Cerebellar nuclear complex (tissue), 1 donor: ENCODE measurements around the gene ZNF732.
A peak's percentile ranks its signal among the peaks of the same experiment; 100 is the strongest.
"Not testable (repeated sequence)": the region's sequence is repeated elsewhere in the genome, so short reads cannot be mapped to it uniquely, and the experiment has no call there.

Experiments used
- DNase-seq, 2 experiments: peaks; one replicate each; lab custom pipeline; 2025; lab: John Stamatoyannopoulos, UW

Gene ZNF732

GRCh38 chr4:304969-305680, at the start of gene ZNF732:
ZNF732 (minus strand) TSS chr4:305474; CDS start chr4:305310, 164 bp downstream.
- no peak for DNase-seq

- no peak for DNase-seq
Measured at GRCh38 chr4:340011-340410, 34.7 kb upstream of the ZNF732 start.

- no peak for DNase-seq
Measured at GRCh38 chr4:338759-339097, 33.5 kb upstream of the ZNF732 start.

- DNase-seq = no peak
Measured at GRCh38 chr4:337932-338758, 32.9 kb upstream of the ZNF732 start.

GRCh38 chr4:337143-337931, 32.1 kb upstream of the ZNF732 start, which contains the start of gene ZNF141:
ZNF141 (plus strand) TSS chr4:337814; CDS start chr4:337984, 170 bp downstream.
- DNase-seq = peak; percentile 91 to 98

- no peak for DNase-seq
Measured at GRCh38 chr4:336893-337142, 31.5 kb upstream of the ZNF732 start.

GRCh38 chr4:336099-336892, 31.0 kb upstream of the ZNF732 start:
- no peak for DNase-seq

- no peak for DNase-seq
Measured at GRCh38 chr4:335515-335914, 30.2 kb upstream of the ZNF732 start.

GRCh38 chr4:328729-329128, 23.5 kb upstream of the ZNF732 start:
- DNase-seq = no peak

GRCh38 chr4:314296-314903, 9.1 kb upstream of the ZNF732 start:
- DNase-seq = no peak

- no peak for DNase-seq
Measured at GRCh38 chr4:309807-310206, 4.5 kb upstream of the ZNF732 start.

- DNase-seq = no peak
Measured at GRCh38 chr4:306551-306961, 1.3 kb upstream of the ZNF732 start.

GRCh38 chr4:304516-304915, 758 bp downstream of the ZNF732 start:
- not testable (repeated sequence) for DNase-seq

- no peak for DNase-seq
Measured at GRCh38 chr4:302381-302780, 2.9 kb downstream of the ZNF732 start.

GRCh38 chr4:294732-295131, 10.5 kb downstream of the ZNF732 start:
- no peak for DNase-seq

GRCh38 chr4:288891-289290, 16.4 kb downstream of the ZNF732 start:
- no peak for DNase-seq

GRCh38 chr4:273309-274017, 31.8 kb downstream of the ZNF732 start:
- no peak for DNase-seq

GRCh38 chr4:271492-272103, 33.7 kb downstream of the ZNF732 start:
- no peak for DNase-seq

- not testable (repeated sequence) for DNase-seq
Measured at GRCh38 chr4:259240-259639, 46.0 kb downstream of the ZNF732 start.

GRCh38 chr4:256492-256891, 48.8 kb downstream of the ZNF732 start:
- no peak for DNase-seq
